NOMO-1 (cell line): ENCODE results near the gene MALL.
"Not testable (repeated sequence)": the region's sequence is repeated elsewhere in the genome, so short reads cannot be mapped to it uniquely, and the experiment has no call there.

ENCODE experiments used
- DNase-seq, 2 experiments: peaks; one replicate each; lab custom pipeline; 2025; ENCODE audit not compliant: unreplicated experiment in 2 of 2; lab: John Stamatoyannopoulos, UW

The MALL gene

DNA sequence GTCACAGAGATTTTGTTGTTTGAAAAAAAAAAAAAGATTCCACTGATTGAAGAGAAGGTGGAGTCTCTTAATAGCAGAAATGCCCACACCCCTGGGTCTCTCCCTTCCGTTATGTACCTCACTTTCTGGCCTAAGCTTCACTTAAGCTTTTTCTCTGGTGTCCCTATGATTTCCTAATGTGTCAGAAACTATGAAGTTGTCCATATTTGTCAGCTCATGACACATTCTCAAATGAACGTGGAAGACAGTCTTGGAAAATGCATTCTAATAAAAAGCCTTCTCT is 5.4 kb upstream of the MALL start:
- DNase-seq: no peak

DNA sequence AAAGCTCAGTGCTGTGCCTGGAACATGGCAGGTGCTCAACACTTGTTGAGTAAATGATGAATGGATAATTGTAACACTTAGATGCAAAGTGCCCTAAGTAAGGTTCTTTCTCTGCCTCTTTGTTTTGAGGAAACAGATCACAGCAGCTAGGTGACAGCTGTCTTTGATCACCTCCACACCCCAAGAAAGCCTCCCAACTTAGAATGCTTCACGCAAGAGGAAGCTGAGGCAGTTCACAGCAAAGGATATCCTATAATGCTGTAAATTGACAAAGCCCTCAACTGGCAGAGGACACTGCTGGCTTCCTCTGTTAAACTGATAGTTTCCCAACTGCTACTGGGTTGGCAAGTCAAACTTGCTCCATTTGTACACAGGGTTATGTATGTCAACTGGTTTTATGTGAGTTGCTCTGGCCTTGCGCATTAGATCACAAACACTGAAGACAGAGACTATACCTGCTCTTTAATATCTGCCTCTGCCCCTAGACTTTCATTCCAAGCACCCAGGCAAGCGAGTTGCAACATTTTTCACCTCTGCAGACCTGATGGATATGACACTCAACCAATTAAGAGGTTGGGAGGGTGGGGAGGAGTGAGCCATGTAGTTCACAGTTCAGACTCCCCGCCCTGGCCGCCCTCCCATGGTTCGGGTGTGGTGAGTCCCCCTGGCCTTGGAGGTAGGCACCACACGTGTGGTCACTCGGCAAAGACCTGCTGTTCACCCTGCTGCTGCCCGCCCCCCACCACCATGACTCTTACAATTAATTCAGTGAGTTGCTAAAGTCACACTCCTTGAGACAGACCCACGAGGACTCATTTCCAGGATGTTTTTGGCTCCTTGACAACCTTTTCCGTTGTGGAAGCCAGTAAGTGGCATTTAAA is 4.8 kb upstream of the MALL start:
- no peak for DNase-seq

DNA sequence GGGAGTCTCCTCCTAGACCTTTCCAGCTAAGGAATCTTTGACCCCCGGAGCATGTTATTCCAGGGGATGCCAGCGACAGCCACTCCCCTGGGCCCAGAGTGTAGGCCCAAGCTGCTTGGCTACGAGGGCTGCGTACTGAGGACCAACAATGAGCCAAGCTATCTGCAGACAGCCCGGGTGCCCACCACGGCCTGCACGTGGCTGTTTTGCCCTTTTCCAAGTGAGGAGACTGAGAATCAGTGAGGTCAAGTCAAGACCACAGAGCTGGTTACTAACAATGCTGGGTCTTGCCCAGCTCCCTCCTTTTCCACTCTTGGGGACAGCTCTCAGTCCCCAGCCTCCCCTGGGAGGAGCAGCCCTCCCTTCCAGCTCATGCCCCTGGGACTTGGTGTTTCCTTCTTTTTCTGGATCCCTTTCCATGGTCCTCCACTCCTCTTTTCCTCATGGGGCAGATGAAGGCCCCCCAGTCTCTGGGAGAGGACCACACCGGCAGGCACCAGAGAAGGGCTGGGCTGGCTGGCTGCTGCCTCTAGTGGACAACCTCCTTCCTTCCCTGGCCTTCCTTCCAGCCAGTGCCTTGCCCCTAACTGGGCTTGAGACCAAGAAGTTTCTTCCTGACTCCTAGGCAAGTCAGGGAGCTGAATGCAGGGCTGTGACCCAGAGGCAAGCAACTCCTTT is 550 bp upstream of the MALL start:
- no peak for DNase-seq

DNA sequence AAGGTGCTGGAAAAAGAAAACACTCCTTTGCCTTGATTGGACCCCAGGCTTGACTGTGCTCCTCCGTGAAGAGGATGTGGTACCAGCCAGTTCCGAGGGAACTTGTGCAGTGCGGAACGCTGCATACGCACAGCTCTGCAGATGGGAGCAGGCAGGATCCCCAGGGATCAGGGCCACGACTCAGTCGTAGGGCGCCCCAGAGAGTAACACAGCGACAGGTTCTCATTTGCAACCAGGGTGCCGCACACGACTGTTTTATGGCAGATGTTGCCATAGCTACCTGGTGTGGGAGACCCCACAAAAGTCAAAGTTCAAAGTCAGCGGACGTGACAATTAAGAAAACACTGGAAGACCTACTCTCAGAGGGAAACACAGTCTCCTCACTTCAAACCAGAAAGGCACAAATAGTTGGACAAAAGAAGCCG is 779 bp downstream of the MALL start:
- no peak for DNase-seq

DNA sequence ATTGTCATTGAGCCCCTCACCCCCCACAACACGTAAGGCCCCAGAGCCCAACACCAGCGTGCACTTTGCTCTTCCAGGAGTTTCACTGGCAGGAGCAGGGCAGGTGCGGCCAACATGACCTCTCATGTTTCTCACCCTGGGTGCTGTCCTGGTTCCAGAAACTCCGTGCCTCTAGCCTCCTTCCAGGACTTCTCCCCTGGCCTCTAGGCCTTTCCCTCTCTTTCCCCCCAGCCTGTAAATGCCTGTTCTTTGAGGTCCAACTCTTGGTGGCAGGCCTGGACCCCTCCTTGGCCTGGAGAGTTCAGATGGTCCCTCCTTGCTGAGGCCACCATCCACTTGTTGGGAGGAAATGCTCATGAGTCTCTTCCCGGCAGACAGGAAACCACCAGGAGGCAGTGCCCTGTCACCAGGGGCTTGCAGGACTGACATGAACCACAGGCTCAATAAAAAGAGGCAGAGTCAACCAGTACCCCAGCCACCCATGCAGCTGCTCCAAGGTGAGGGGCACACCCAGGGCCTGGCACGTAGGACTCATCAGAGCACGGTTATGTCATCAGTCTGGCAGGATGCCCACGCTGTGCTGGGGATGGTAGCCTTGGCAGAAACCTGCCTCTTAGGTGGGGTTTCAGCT is 1.5 kb downstream of the MALL start:
- no peak for DNase-seq

DNA sequence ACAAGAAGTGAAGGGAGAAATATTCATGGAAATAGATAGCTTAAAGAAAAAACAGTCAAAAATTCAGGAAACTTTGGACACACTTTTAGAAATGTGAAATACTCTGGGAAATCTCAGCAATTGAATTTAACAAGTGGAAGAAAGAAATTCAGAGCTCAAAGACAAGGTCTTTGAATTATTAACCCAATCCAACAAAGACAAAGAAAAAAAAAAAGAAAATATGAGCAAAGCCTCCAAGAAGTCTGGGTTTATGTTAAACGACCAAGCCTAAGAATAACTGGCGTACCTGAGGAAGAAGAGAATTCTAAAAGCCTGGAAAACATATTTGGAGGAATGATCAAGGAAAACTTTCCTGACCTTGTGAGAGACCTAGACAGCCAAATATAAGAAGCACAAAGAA is 7.3 kb downstream of the MALL start:
- DNase-seq: not testable (repeated sequence)

DNA sequence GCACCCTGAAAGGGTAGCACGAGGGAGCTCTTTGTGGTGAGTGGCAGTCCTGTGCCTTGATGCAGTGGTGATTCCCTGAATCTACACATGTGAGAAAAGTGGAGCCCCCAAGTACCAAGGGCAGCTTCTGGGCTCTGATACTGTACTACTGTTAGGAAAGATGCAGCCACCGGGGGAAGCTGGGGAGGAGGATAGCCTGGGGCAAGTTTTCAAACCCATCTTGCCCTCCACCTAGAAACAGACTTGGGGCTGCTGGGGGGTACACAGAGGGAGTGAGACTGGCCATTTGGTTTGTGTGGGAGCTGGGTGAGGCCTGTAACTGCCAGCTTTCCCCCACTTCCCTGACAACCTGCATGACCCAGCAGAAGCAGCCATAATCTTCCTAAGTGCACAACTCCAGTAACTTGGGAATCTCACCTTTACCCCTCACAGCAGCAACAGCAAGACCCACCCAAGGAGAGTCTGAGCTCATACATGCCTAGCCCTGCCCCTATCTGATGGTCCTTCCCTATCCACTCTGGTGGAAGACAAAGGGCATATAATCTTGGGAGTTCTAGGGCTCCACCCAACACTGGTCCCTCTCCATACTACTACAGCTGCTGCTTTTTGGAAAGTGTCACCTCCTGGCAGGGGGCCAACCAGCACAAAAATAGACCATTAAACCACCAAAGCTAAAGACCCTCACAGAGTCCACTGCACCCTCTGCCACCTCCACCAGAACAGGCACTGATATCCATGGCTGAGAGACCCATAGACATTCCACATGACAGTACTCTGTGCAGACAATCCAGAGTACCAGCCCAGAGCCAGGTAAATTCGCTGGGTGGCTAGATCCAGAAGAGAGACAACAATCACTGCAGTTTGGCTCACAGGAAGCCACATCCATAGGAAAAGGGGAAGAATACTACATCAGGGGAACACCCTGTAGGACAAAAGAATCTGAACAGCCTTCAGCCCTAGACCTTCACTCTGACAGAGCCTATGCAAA is 8.2 kb downstream of the MALL start:
- DNase-seq: no peak

DNA sequence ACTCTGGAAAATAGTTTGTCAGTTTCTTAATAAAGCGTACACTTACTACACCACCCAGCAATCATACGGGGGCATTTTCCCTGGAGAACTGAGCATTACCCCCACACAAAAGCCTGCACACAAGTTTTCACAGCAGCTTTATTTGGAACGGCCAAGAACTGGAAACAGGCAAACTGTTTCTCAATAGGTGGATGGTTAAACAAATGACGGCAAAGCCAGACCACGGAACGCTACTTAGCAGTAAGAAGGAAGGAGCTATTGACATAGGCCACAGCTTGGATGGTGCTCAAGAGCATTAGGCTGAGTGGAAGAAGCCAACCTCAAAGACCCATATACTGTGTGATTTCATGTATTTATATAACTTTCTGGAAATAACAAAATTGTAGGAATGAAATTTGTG is 9.0 kb downstream of the MALL start:
- peak in 1 of 2 experiments; percentile 6 for DNase-seq

DNA sequence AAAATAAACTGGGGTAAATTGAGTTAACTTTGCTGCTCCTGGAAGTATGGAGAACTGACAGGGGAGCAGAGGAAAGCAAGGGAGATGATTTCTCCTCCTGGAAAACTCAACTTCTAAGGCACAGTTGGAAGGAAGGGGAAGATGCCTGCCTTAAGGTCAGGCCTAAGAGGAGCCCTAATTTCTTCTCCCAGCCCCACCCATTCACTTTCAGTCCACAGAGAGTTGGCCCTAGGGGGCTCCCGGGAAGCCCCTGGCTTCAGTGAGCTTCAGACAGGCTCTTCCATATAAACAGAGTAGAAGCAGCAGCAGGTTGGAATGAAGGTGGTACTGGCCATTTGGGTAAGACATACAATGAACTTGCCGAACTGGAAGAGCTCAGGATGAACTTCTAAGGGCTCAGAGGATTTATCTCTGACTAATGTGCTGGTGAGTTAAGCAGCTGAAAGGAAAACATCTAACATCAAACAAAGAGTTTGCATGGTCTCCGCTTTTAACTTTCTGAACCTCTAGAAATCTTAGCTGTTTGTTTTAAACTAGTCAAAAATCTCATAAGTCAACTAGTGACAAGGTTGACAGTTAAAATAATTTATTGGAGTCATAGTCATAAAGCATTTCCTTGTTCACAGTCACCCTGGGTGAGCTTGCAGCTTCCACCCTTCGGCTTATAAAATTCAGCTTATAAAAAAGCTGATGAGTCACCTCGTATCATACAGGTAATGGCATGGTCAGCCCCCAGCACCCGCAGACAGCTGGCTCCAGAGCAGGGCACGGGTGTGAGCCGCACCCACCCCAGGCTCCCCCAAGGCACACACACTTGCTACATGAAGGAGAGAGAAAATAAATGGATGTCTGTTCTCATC is 9.8 kb downstream of the MALL start:
- peak in 1 of 2 experiments; percentile 6 for DNase-seq

DNA sequence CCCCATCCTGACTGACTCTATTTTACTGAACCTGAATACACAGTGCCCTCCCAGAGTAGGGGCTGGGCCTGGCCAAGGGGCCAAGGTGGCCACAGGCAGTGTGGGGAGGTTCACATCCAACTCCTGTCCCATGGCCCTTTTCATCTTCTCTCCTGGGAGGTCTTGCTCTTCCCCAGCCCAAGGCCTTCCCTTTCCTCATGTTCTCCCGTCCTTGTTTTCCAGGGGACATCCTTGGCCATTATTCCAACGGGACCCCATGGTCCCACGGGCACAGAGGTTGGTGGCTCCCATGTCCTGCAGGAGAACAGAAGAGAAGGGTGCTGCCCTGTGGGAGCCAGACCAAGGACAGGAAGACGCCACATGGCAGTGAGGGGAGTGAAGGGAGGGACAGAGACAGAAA is 10.4 kb downstream of the MALL start:
- DNase-seq: no peak

DNA sequence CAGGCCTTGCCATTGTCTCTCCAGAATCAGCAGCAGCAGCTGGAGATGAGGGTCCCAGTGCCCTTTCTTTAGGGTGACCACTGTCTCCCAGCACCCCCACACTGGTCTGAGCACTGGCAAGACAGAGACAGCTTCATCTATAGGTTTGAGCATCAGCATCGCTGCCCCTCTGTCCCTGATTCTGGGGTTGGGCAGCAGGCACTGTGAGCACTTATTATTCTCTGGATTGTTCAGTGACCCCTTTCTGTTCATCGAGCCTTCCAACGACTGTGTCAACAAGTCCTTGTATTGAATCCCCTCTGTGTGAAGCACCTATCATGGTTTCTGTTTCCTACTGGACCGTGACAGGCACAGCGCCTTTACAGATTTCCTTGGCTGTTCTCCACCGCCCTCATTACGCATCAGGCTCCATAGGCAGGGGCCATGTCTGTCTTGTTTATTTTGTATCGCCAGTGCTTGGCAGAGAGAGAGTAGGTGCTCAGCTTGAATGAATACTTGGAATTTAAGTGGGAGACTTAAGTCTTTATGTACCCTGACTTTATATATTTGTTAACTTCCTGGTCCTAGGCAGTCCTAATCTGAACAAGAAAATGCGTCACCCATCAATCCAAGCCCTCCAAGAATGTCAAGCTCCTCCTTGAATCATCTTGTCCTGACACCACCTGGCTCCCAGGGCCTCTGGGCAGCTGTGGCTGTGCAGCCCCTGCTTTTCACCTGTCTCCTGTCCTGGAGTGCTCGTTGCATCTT is 11.4 kb downstream of the MALL start:
- no peak for DNase-seq

DNA sequence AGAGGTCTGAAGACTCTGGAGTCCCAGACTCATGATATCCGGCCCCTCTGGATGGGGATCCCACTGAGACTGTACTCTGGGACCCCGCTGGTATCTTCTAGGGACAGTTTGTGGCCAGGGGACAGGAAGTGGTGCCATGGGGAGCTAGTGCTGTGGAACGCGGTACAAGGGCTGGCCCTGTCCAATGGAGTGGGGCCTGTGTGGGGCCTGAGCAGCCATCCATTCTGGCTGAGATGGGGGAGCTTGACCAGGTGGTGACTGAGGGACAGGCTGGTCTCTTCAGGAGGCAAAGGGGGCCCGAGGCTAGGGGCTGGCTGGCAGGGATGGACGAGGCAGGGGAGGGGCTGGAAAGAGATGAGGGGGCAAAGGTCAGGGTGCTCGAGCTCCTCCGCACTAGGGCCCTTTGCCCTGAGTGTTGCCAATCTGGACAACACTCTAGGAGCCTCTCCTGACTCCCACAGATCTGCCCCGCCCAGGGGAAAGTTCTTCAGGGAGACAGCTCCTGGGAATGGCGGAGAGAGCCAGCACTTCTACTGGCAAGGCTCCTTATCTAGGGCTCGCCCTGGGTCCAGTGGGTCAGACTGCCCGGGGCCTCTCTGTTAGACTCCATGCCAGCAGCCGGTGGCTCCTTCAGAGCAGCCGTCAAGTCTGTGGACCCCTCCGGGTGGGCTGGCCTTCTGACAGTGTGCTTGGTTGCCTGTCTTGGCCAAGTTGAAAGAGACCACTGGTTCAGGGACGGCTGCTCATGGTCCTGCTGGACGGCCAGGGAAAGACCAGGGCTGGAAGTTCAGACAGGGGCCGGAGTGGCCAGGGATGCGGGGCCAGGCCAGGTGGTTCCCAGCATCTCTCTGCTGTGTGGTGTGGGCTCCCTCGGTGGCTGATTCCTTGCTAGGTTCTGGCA is 12.3 kb downstream of the MALL start:
- DNase-seq: no peak

DNA sequence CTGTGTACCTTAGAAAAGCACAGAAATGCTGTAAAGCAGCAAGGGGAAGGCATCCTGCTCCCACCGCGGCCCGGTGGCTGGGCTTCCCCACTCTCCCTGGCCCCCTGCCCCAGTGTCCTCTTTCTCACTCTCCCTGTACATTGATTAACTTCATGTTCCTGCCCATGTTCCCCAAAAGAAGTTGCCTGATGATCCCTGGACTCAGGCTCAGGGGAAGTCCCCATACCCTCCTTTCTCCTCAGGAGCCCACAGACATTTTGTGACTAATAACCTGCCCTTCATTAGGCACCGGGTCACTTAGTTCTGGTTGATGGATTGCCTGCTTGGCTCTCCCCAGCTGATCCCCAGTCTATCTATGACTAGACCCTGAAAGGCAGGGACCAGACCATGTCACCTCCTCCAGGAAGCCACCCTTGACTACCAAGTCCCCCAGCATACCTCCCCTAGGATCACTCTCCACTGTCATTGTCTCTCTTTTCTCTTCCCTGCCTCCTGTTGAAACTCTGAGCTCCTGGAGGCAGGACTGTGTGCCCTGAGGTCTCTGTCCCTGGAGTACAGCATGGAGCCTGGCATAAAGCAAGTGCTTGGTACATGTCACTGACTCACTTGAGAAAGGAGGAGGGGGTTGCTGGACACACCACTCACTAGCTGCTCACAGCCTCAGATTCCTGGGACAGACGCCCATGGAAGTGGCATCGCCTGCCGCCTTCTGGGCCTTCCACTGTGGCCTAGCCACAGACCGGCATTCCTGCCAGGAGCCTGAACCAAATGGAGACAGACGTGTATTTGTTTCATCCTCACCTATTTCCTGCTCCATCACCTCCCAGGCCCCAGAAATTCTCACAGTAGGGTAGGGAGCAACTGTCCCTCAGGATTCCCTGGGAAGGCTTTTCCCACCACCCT is 13.5 kb downstream of the MALL start:
- DNase-seq: peak in 1 of 2 experiments; percentile 1

DNA sequence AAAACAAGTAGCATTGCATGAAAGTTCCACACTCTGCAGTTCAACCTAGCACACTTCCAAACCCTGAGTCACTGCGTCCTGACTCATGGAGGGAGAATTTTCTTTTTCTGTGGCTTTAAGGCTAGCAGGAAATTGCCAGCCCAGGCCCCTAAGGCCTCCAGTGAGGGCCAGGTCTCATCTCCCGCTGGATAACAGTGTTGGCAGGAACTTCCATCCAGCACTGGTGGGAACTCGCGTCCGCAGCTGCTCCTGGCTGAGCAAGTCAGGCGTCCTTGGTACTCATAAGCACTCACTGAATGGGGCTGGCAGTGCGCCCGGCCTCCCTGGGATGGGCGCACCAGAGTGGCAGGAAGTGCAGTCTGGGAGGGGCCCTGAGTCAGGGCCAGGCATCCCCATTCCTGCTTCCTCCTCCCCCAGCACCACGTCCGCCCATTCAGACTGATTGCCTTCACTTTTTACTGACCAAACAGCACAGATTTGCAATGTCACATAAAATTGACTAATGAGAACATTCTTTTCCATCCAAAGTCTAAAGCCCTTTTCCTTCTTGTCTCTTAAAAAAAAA is 14.3 kb downstream of the MALL start:
- peak; percentile 24 to 38 for DNase-seq

DNA sequence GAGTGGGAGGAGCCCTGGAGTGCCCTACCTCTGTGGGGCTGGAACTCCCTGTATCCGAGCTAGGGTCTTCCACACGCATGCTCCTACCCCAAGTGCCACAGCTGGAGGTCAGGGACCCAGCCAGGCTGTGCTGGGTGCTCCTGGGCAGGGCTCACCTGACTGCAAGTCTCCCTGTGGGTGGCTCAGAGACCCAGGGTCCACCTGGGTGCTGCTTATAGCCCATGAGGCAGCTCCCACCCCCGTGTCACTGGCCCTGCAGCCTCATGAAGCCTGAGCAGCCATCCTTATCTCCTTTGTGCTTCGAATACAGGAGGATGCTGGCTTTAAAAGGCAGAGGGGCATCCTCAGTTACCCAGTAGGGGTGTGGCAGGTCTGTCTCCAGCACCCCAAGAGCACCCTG is 14.7 kb downstream of the MALL start:
- not testable (repeated sequence) for DNase-seq

DNA sequence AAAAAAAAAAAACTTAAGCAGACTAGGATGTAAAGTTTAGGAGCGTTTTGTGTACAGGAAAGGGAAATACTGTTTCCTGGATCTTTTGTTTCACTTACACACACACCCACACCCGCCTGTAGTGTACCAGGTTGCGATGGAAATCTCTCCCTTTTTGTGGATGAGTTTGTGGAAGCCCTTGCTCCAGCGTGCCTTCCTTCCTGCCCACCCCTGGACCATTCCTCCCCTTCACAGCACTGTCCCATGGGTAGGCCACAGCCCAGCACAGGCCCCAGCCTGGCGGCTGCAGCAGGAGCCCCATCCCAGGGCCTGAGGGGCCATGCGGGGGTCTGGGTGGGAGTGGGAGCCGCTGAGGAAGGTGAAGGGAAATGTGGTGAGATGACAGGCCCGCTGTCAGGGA is 15.1 kb downstream of the MALL start:
- no peak for DNase-seq
